K562 (cell line): ENCODE results near the gene HLA-F. TPM values are rescaled to one million over a fixed set of nuclear protein-coding genes. Genes with fewer than 3 reads are reported as not detected.
A peak's percentile ranks its signal among the peaks of the same experiment; 100 is the strongest.

Source experiments
- ATAC-seq: fragments of 200-7000 bp; cut with Tn5 transposase; 3 replicates; pipeline ENCODE4 v1.9.1; 2020; ENCODE audit warnings: moderate library complexity
- BruUV-seq: library from RNA; stranded (reverse); fragments of 400-500 nt; replicated peaks from 2 replicates; lab custom pipeline; 2021; lab: Mats Ljungman, UMichigan
- CTCF ChIA-PET: fragments of 300-600 bp; formaldehyde crosslinking; extraction: SDS; loops from one replicate; lab custom pipeline; 2021; ENCODE audit warnings: low intra/inter-chr PET ratio; lab: Yijun Ruan, JAX
- POLR2A ChIA-PET: fragments of 300-600, 350-650 bp; sonication (Branson Sonifier 250); formaldehyde crosslinking; extraction: SDS; loops from one replicate; lab custom pipeline; 2021; ENCODE audit warnings: antibody characterized with exemption, inconsistent platforms; lab: Yijun Ruan, JAX
- DNase-seq, 4 experiments: peaks; one replicate each; pipeline versions ENCODE4 v3.0.0 to v3.0.0-alpha.2; 2011 to 2018; ENCODE audit warnings: low spot score in 3 of 4, mixed read lengths in 3 of 4; ENCODE audit errors: extremely low read depth in 1 of 4
- FAIRE-seq: peaks from 2 replicates; lab custom pipeline; 2011; peaks lifted over from hg19 to GRCh38; lab: Jason Lieb, UNC
- H2AFZ ChIP-seq: 2 replicates; pipeline ENCODE4 v1.6.0; 2011; ENCODE audit warnings: low read depth, low read length, control low read depth, inconsistent platforms
- H3K27ac ChIP-seq: fragments of 200-600 bp; 3 replicates; pipeline ENCODE4 v1.8.0; 2011; ENCODE audit warnings: low read depth, mild to moderate bottlenecking, control low read depth, inconsistent platforms, low read length, moderate library complexity, mixed read lengths; ENCODE audit errors: extremely low read depth
- H3K27me3 ChIP-seq, 2 experiments: fragments of 300-600 bp in 1 of 2; 2 replicates in 1 of 2; 3 replicates in 1 of 2; pipeline versions ENCODE4 v1.6.0 to v1.8.0; 2011; ENCODE audit warnings: inconsistent platforms in 2 of 2, low read length in 2 of 2, mild to moderate bottlenecking in 1 of 2, mixed read lengths in 1 of 2, moderate library complexity in 1 of 2; ENCODE audit not compliant: control insufficient read depth in 2 of 2, insufficient read depth in 2 of 2
- H3K36me3 ChIP-seq: fragments of 300-600 bp; 3 replicates; pipeline ENCODE4 v1.8.0; 2011; ENCODE audit warnings: mild to moderate bottlenecking, low read length, inconsistent platforms; ENCODE audit not compliant: control insufficient read depth, insufficient read depth
- H3K4me1 ChIP-seq, 2 experiments: fragments of 200-600 bp in 1 of 2; replicated peaks in 1 of 2; 2 replicates in 1 of 2; 3 replicates in 1 of 2; pipeline versions ENCODE4 v1.5.1 to v1.8.0; 2011; ENCODE audit warnings: inconsistent platforms in 2 of 2, low read length in 2 of 2, mild to moderate bottlenecking in 1 of 2, mixed read lengths in 1 of 2, moderate library complexity in 1 of 2; ENCODE audit not compliant: control insufficient read depth in 2 of 2, insufficient read depth in 2 of 2
- H3K4me2 ChIP-seq: 2 replicates; pipeline ENCODE4 v1.6.1; 2011; ENCODE audit warnings: low read length, control low read depth, inconsistent platforms, mixed read lengths; ENCODE audit not compliant: insufficient read depth
- H3K4me3 ChIP-seq: fragments of 200-600 bp; sonication (generic), shearing (Covaris generic); 2 replicates; pipeline ENCODE4 v1.5.1; 2016; ENCODE audit warnings: control low read depth, inconsistent platforms
- H3K79me2 ChIP-seq: fragments of 200-600 bp; 3 replicates; pipeline ENCODE4 v1.8.0; 2011; ENCODE audit warnings: low read length, inconsistent platforms; ENCODE audit not compliant: control insufficient read depth, insufficient read depth
- H3K9ac ChIP-seq, 2 experiments: 2 replicates each; pipeline versions ENCODE4 v1.6.0 to v1.6.1; 2011; ENCODE audit warnings: low read depth in 2 of 2, low read length in 2 of 2, control low read depth in 1 of 2, inconsistent platforms in 1 of 2, mild to moderate bottlenecking in 1 of 2, mixed read lengths in 1 of 2; ENCODE audit not compliant: insufficient read depth in 1 of 2
- H3K9me1 ChIP-seq: one replicate; pipeline ENCODE4 v1.6.0; 2011; ENCODE audit warnings: inconsistent platforms, mild to moderate bottlenecking, low read length, moderate library complexity; ENCODE audit not compliant: control insufficient read depth, insufficient read depth
- H3K9me3 ChIP-seq: replicated peaks from 2 replicates; pipeline ENCODE4 v1.5.1; 2011; ENCODE audit warnings: low read depth, low read length, inconsistent platforms; ENCODE audit not compliant: control insufficient read depth, insufficient read depth
- H4K20me1 ChIP-seq: replicated peaks from 2 replicates; pipeline ENCODE4 v1.6.1; 2011; ENCODE audit warnings: low read length, inconsistent platforms, mixed read lengths; ENCODE audit not compliant: control insufficient read depth, insufficient read depth
- SAFB2 ChIP-seq: fragments of 200-400 bp; formaldehyde crosslinking; IDR thresholded peaks from 2 replicates; pipeline ENCODE4 v1.6.1; 2018; ENCODE audit warnings: borderline replicate concordance, low read length, low read depth, moderate library complexity; ENCODE audit not compliant: severe bottlenecking
- ZNF384 ChIP-seq: IDR thresholded peaks from 2 replicates; pipeline ENCODE4 v1.6.1; 2012; ENCODE audit warnings: low read depth, low read length, improper control_type of control experiment
- WGBS: fragments of 100-300 bp; shearing (Covaris generic); methylation state at CpG from one replicate; pipeline ENCODE4 v1.1.6; 2016; ENCODE audit warnings: low coverage, mixed read lengths; ENCODE audit not compliant: insufficient coverage; ENCODE audit errors: missing lambda C conversion rate; 5-methylcytosine and 5-hydroxymethylcytosine counted together
- in situ Hi-C: fragments of 300-500 bp; cut with MboI; formaldehyde crosslinking; loops from 4 replicates; pipeline ENCODE4 v1.15.0; 2018; ENCODE audit warnings: inconsistent platforms, mixed read lengths
- intact Hi-C: fragments of 100-400 bp; cut with micrococcal nuclease; formaldehyde crosslinking; loops from 2 replicates; pipeline ENCODE4 v1.14.2; 2022
- polyA plus RNA-seq, 8 experiments: library from polyadenylated mRNA; depleted of rRNA in 4 of 8; stranded (reverse) in 5 of 8; unstranded in 3 of 8; fragments of >200 nt; fragmentation: Nextera tagmentation in 2 of 8; fragmentation: Illumina TruSeq in 1 of 8; extraction: Ambion mirVana in 2 of 8; extraction: Trizol in 1 of 8; gene quantifications; 2 replicates each; pipeline versions ENCODE4 v1.2.1 to v1.2.3, GENCODE V29; 2011 to 2014; ENCODE audit warnings: inconsistent platforms in 1 of 8, missing spikeins in 1 of 8
- total RNA-seq, 7 experiments: library from RNA; depleted of rRNA in 6 of 7; stranded (reverse); fragments of >200 nt in 6 of 7; fragmentation: Illumina TruSeq in 2 of 7; extraction: Trizol in 2 of 7; gene quantifications; 2 replicates each; pipeline versions ENCODE4 v1.2.1 to v1.2.3, GENCODE V29; 2011 to 2021; ENCODE audit warnings: low replicate concordance in 1 of 7
- TF ChIP-seq, protein P1 (sequence below): fragments of 250-450 bp; sonication (Bioruptor Pico); IDR thresholded peaks from 2 replicates; pipeline ENCODE4 v1.5.0; 2020; ENCODE audit warnings: mild to moderate bottlenecking, borderline replicate concordance

The HLA-F gene
- total and polyA plus RNA-seq, 9 of the 15 experiments (the other 6 are each of a cell fraction or from before 2014, with no cell fraction given): 0.40 to 0.76 (median 0.46) TPM; not detected in 6

DNA sequence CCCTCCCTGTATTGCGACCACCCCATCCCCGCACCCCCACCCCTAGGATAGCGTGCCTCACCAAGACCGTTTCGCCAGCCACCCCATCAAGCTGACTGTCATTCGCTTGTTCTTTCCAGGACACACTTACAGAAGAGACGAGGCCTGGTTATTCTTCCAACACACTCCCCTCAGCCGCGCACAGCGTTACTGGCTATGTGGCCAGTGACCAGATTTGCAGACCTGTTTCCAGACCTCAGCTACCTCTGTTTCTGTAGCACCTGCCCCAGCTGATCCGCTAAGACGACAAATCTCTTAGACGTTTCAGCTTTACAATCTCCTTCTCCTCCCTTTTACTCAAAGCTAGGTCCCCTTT lies 26.1 kb downstream of the HLA-F start:
- in situ Hi-C loops (loop anchor here (25.0 kb wide), 1 partner anchor 88 kb away; the partner anchor contains the start of gene HLA-G), intact Hi-C loops (no loop called here)
- Histone ChIP-seq H3K9me1 (no peaks in the 10 kb centered on the region), H3K4me2 (peak overlapping the region; percentile 81), H3K27ac (no peak overlapping the region), H2AFZ (peak overlapping the region; percentile 92), H3K9me3 (no peaks in the 10 kb centered on the region), H3K4me1 (peaks cover 13 to 32% of the 10 kb centered on the region in 2 experiments; a peak in 4 of 5 replicates), H3K4me3 (peak overlapping the region; percentile 52), H3K9ac (peak overlapping the region in 1 of 2 experiments; percentile 68; a peak in 2 of 4 replicates), H3K36me3 (no peaks in the 10 kb centered on the region), H3K27me3 (no peaks in the 10 kb centered on the region), H3K79me2 (no peaks in the 10 kb centered on the region), H4K20me1 (0 out of 2 replicates have a peak, but pooled peaks cover 4% of the 10 kb centered on the region)
- TF ChIP-seq, protein P1, sequence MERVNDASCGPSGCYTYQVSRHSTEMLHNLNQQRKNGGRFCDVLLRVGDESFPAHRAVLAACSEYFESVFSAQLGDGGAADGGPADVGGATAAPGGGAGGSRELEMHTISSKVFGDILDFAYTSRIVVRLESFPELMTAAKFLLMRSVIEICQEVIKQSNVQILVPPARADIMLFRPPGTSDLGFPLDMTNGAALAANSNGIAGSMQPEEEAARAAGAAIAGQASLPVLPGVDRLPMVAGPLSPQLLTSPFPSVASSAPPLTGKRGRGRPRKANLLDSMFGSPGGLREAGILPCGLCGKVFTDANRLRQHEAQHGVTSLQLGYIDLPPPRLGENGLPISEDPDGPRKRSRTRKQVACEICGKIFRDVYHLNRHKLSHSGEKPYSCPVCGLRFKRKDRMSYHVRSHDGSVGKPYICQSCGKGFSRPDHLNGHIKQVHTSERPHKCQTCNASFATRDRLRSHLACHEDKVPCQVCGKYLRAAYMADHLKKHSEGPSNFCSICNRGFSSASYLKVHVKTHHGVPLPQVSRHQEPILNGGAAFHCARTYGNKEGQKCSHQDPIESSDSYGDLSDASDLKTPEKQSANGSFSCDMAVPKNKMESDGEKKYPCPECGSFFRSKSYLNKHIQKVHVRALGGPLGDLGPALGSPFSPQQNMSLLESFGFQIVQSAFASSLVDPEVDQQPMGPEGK (CRISPR knock-in tag): no peak
- TF ChIP-seq SAFB2 (no peak), ZNF384 (no peak)
- FAIRE-seq (no peak), ATAC-seq (peak; percentile 0; the same call in 1 of the 3 replicates), DNase-seq (peak in 1 of 4 experiments; percentile 20)
- POLR2A ChIA-PET: interaction anchor here (0.6 to 1.8 kb wide), 8 partner anchors 8 to 1025 kb away, joined by 3 to 9 read pairs (median 4); no protein-coding TSS in a partner anchor
- WGBS: 33% methylated on average over 8 of the region's 13 CpGs
- CTCF ChIA-PET: no interaction called here
- no TSS peak for BruUV-seq
